NCI-H774 (cell line): ENCODE measurements around the gene PGAM1.
"Not testable (repeated sequence)": the region's sequence is repeated elsewhere in the genome, so short reads cannot be mapped to it uniquely, and the experiment has no call there.

Source experiments
- DNase-seq: peaks from one replicate; lab custom pipeline; 2025; lab: John Stamatoyannopoulos, UW

Gene PGAM1

DNA sequence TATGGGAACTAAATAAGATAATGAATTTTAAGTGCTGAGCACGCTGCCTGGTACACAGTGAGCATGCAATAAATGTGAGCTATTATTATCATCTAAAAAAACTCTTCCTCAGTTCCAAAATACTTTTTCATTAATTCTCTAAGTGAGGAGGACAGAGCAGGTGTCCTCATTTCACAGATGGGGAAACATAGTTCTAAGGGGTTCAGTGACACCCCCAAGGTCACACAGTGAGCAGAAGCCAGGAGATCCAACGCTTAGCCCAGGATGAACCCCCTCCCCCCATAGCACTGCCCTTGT is 18.1 kb upstream of the PGAM1 start:
- no peak for DNase-seq

- no peak for DNase-seq
Measured at GRCh38 chr10:97408496-97408992, 17.4 kb upstream of the PGAM1 start.

DNA sequence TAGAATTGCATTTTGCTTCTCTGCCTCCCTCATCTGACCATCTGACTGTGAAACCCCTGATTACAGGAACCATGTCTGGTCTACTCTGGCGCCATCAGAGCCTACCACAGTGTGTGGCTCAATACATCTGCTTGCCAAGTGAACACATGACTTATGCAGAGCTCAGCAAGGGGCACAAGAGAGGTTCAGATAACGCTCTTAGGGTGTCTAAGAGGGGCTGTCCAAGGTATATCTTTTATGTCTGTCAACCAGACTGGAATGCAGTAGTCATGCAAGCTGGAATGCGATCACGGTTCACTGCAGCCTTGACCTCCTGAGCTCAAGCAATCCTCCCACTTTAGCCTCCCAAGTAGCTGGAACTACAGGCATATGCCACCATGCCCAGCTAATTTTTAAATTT is 14.6 kb upstream of the PGAM1 start:
- DNase-seq = no peak

- DNase-seq = no peak
Measured at GRCh38 chr10:97412891-97413304, 13.1 kb upstream of the PGAM1 start.

GRCh38 chr10:97416565-97416964 is 9.4 kb upstream of the PGAM1 start:
- DNase-seq = no peak

DNA sequence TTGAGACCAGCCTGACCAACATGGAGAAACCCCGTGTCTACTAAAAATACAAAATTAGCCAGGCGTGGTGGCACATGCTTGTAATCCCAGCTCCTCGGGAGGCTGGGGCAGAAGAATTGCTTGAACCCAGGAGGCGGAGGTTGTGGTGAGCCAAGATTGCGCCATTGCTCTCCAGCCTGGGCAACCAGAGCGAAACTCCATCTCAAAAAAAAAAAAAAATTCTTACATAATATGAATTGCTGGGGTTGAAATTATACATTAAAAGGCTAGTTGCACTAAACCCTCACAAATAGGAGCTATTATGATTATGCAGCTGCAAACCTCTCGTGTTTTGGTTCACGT is 2.3 kb upstream of the PGAM1 start:
- DNase-seq = not testable (repeated sequence)

GRCh38 chr10:97426776-97427570 is 982 bp downstream of the PGAM1 start:
- DNase-seq = no peak

GRCh38 chr10:97427571-97428179 is 1.7 kb downstream of the PGAM1 start:
- DNase-seq = no peak

GRCh38 chr10:97428572-97428981 is 2.6 kb downstream of the PGAM1 start:
- DNase-seq = no peak

DNA sequence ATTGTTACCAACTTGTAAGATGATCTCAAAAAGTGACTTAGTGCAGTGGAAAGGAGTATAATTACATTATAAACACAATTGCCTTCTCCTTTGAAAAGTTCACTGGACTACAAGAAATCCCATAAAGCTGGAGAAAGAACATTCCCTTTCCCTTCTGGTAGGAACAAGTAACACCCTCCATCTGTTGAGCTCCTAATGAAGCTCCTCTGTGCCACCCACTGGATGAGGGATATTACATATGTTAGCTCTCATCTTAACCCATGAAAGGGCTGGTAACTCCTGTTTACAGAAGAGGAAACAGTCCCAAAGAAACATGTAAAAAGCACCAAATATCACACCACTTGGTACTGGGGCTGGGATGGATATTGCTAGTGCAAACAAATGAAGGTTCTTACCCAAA is 8.1 kb downstream of the PGAM1 start:
- no peak for DNase-seq

DNA sequence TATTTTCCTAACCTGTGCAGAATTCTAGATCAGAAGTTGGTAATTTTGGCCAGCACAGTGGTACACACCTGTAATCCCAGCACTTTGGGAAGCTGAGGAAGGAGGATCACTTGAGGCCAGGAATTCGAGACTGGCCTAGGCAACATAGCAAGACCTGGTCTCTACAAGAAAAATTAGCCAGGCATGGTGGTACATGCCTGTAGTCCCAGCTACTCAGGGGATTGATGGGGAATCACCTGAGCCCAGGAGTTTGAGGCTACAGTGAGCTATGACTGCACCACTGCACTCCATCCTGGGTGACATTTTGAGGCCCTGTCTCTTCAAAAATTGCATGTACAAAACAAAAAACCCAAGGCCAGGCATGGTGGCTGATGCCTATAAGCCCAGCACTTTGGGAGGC is 8.6 kb downstream of the PGAM1 start:
- DNase-seq = no peak

DNA sequence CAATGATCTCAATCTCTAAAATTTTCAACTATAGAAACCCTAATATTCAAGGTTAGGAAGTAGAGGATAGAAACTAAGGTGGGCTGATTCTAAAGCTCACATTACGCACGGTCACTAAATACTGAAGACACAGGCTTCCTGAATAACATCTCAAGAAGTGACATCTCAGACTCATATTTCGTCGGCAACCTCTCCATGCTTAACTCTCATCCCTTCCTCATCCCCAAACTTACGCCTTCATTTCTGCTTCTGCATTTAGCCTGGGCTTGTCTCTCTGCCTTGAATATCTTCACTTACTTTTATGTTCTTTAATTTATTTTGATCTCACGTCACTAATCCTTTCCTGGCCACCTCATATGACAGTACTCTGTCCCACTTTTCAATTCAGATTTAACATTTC is 9.2 kb downstream of the PGAM1 start:
- no peak for DNase-seq

- no peak for DNase-seq
Measured at GRCh38 chr10:97442277-97442676, 16.3 kb downstream of the PGAM1 start.

DNA sequence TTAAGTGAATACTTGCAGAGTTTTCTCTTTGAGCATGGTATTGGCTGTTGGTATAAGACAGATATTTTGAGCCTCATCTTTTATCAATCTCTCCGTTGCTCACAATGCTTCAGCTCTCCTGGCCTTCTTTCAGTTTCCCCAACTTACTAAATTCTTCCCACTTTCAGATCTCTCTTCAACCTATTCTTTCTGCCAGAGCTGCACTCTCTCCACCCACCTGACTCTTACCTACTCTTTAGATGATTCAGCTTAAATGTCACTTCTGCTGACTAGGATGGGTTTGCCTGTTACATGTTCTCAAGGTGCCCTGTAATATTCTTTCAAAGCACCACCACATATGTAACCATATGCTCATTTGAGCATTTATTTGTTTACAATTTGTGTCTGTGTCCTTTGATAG is 18.2 kb downstream of the PGAM1 start:
- DNase-seq = no peak

GRCh38 chr10:97445357-97445721 is 19.3 kb downstream of the PGAM1 start:
- no peak for DNase-seq

GRCh38 chr10:97445722-97446639 is 20.0 kb downstream of the PGAM1 start, which contains the start of the genes EXOSC1 and ZDHHC16:
TSS of gene EXOSC1 (minus strand) at chr10:97446006. CDS start at chr10:97445985, 21 bp downstream.
TSS of gene ZDHHC16 (plus strand) at chr10:97446175. CDS start at chr10:97451676, 5,501 bp downstream.
- DNase-seq = peak; percentile 68

GRCh38 chr10:97450828-97451227 is 24.8 kb downstream of the PGAM1 start:
- no peak for DNase-seq

DNA sequence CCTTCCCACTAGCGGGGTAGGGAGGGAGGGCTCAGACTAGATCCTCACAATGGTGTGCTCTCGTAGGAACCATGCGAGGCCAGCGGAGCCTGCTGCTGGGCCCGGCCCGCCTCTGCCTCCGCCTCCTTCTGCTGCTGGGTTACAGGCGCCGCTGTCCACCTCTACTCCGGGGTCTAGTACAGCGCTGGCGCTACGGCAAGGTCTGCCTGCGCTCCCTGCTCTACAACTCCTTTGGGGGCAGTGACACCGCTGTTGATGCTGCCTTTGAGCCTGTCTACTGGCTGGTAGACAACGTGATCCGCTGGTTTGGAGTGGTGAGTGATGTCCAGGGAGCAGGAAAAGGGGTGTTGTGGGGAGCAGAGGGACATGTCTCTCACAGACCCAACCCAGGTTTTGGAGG is 25.6 kb downstream of the PGAM1 start:
- no peak for DNase-seq

DNA sequence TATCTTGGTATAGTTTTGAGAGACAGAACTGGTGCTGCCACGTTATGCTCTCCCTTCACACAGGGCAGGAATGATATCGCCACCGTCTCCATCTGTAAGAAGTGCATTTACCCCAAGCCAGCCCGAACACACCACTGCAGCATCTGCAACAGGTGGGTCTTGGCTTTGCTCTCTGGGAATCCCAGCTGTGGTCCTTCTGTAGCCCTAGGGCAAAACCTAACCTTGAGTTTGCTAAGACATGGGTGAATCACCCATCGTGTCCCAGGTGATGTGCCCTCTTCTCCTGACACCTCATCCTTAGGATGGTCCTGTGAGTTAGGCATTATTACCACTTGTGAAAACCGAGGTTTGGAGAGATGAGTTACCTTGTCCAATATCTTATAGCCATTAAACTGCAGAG is 26.4 kb downstream of the PGAM1 start:
- no peak for DNase-seq

- no peak for DNase-seq
Measured at GRCh38 chr10:97454330-97455036, 28.5 kb downstream of the PGAM1 start.

- DNase-seq = no peak
Measured at GRCh38 chr10:97456034-97456685, 30.2 kb downstream of the PGAM1 start.

GRCh38 chr10:97456686-97457065 is 30.7 kb downstream of the PGAM1 start:
- no peak for DNase-seq
